HG02623 (cell line): Measurements from ENCODE around the gene CLIP1.
"Not testable (repeated sequence)": the region's sequence is repeated elsewhere in the genome, so short reads cannot be mapped to it uniquely, and the experiment has no call there.

ENCODE experiments used
- ATAC-seq: cut with Tn5 transposase; IDR thresholded peaks from one replicate; pipeline ENCODE4 v1.9.1; 2021; ENCODE audit warnings: moderate library complexity; ENCODE audit not compliant: unreplicated experiment

CLIP1 gene

GRCh38 chr12:122421821-122422729 is at the start of gene CLIP1:
CLIP1 (minus strand) TSS chr12:122422669; CDS start chr12:122380452, 42,217 bp downstream.
- ATAC-seq = peak; percentile 47

GRCh38 chr12:122471324-122472226 is 49.1 kb upstream of the CLIP1 start:
- no peak for ATAC-seq

GRCh38 chr12:122470576-122470975 is 48.1 kb upstream of the CLIP1 start:
- ATAC-seq = not testable (repeated sequence)

- not testable (repeated sequence) for ATAC-seq
Measured at GRCh38 chr12:122469856-122470255, 47.4 kb upstream of the CLIP1 start.

- ATAC-seq = no peak
Measured at GRCh38 chr12:122467983-122468382, 45.5 kb upstream of the CLIP1 start.

- ATAC-seq = not testable (repeated sequence)
Measured at GRCh38 chr12:122464317-122465042, 42.0 kb upstream of the CLIP1 start.

GRCh38 chr12:122460641-122461040 is 38.2 kb upstream of the CLIP1 start:
- no peak for ATAC-seq

- no peak for ATAC-seq
Measured at GRCh38 chr12:122460061-122460460, 37.6 kb upstream of the CLIP1 start.

GRCh38 chr12:122459211-122459610 is 36.7 kb upstream of the CLIP1 start:
- ATAC-seq = no peak

GRCh38 chr12:122458105-122459035 is 35.9 kb upstream of the CLIP1 start:
- ATAC-seq = no peak

- no peak for ATAC-seq
Measured at GRCh38 chr12:122457627-122458026, 35.2 kb upstream of the CLIP1 start.

- no peak for ATAC-seq
Measured at GRCh38 chr12:122454739-122455138, 32.3 kb upstream of the CLIP1 start.

GRCh38 chr12:122454250-122454721 is 31.8 kb upstream of the CLIP1 start:
- no peak for ATAC-seq

GRCh38 chr12:122452701-122453285 is 30.3 kb upstream of the CLIP1 start:
- no peak for ATAC-seq

- ATAC-seq = no peak
Measured at GRCh38 chr12:122449317-122449716, 26.8 kb upstream of the CLIP1 start.

GRCh38 chr12:122447825-122448224 is 25.4 kb upstream of the CLIP1 start:
- ATAC-seq = not testable (repeated sequence)

- ATAC-seq = not testable (repeated sequence)
Measured at GRCh38 chr12:122446390-122446789, 23.9 kb upstream of the CLIP1 start.

GRCh38 chr12:122444071-122444470 is 21.6 kb upstream of the CLIP1 start:
- ATAC-seq = not testable (repeated sequence)

- not testable (repeated sequence) for ATAC-seq
Measured at GRCh38 chr12:122438822-122439221, 16.4 kb upstream of the CLIP1 start.
